IMR-90 (cell line): ENCODE measurements around the gene TNS1. TPM values are rescaled to one million over a fixed set of nuclear protein-coding genes. Genes with fewer than 3 reads are reported as not detected.

Experiments used
- ATAC-seq: fragments of 200-7000 bp; cut with Tn5 transposase; 2 replicates; pipeline ENCODE4 v1.9.1; 2020; ENCODE audit warnings: low read depth, mild to moderate bottlenecking, moderate library complexity
- BruUV-seq: library from RNA; stranded (reverse); fragments of 400-500 nt; replicated peaks from 2 replicates; lab custom pipeline; 2021; lab: Mats Ljungman, UMichigan
- CTCF ChIA-PET: fragments of 300-600 bp; formaldehyde crosslinking; extraction: SDS; loops from one replicate; lab custom pipeline; 2021; ENCODE audit warnings: antibody characterized with exemption; lab: Yijun Ruan, JAX
- POLR2A ChIA-PET: fragments of 300-600 bp; sonication (Branson Sonifier 250); formaldehyde crosslinking; loops from one replicate; lab custom pipeline; 2022; ENCODE audit warnings: antibody characterized with exemption; ENCODE audit not compliant: unreplicated experiment; lab: Charles Lee
- DNase-seq: peaks from one replicate; pipeline ENCODE4 v3.0.0; 2013
- H2AFZ ChIP-seq: replicated peaks from 2 replicates; pipeline ENCODE3; 2013; ENCODE audit warnings: low read length, mild to moderate bottlenecking; ENCODE audit not compliant: poor library complexity
- H2AK5ac ChIP-seq: 2 replicates; pipeline ENCODE4 v1.6.1; 2013; ENCODE audit warnings: low read depth, low read length, inconsistent platforms
- H2AK9ac ChIP-seq: replicated peaks from 2 replicates; pipeline ENCODE3; 2013; ENCODE audit warnings: mild to moderate bottlenecking, low read depth, low read length, moderate library complexity; ENCODE audit not compliant: poor library complexity
- H2BK120ac ChIP-seq: 2 replicates; pipeline ENCODE4 v1.6.1; 2013; ENCODE audit warnings: low read depth, low read length, inconsistent platforms
- H2BK15ac ChIP-seq: 3 replicates; pipeline ENCODE4 v1.6.1; 2013; ENCODE audit warnings: low read depth, low read length, inconsistent platforms
- H2BK20ac ChIP-seq: 2 replicates; pipeline ENCODE4 v1.6.1; 2013; ENCODE audit warnings: low read depth, mild to moderate bottlenecking, inconsistent platforms, low read length, moderate library complexity
- H2BK5ac ChIP-seq: 2 replicates; pipeline ENCODE4 v1.6.1; 2013; ENCODE audit warnings: mild to moderate bottlenecking, low read depth, low read length, inconsistent platforms; ENCODE audit not compliant: poor library complexity, severe bottlenecking
- H3K14ac ChIP-seq: replicated peaks from 2 replicates; pipeline ENCODE4 v1.6.1; 2013; ENCODE audit warnings: low read depth, low read length, inconsistent platforms
- H3K18ac ChIP-seq: 2 replicates; pipeline ENCODE4 v1.6.1; 2013; ENCODE audit warnings: low read depth, low read length, control low read depth
- H3K23ac ChIP-seq: 2 replicates; pipeline ENCODE4 v1.6.1; 2013; ENCODE audit warnings: low read depth, low read length, inconsistent platforms
- H3K27ac ChIP-seq: 2 replicates; pipeline ENCODE4 v1.5.1; 2013; ENCODE audit warnings: mild to moderate bottlenecking, control low read depth, low read length; ENCODE audit not compliant: insufficient read depth
- H3K27me3 ChIP-seq: 2 replicates; pipeline ENCODE4 v1.6.1; 2013; ENCODE audit warnings: low read length; ENCODE audit not compliant: control insufficient read depth, insufficient read depth
- H3K36me3 ChIP-seq: 2 replicates; pipeline ENCODE4 v1.6.1; 2013; ENCODE audit warnings: low read length, mixed read lengths; ENCODE audit not compliant: control insufficient read depth, insufficient read depth
- H3K4ac ChIP-seq: 2 replicates; pipeline ENCODE4 v1.6.1; 2013; ENCODE audit warnings: low read depth, low read length, inconsistent platforms
- H3K4me1 ChIP-seq: 2 replicates; pipeline ENCODE4 v1.6.1; 2013; ENCODE audit warnings: low read length, mixed read lengths; ENCODE audit not compliant: control insufficient read depth, insufficient read depth
- H3K4me2 ChIP-seq: 2 replicates; pipeline ENCODE4 v1.6.1; 2013; ENCODE audit warnings: low read depth, mild to moderate bottlenecking, control low read depth, low read length, moderate library complexity
- H3K4me3 ChIP-seq: 2 replicates; pipeline ENCODE4 v1.5.1; 2013; ENCODE audit warnings: low read depth, mild to moderate bottlenecking, control low read depth, low read length, moderate library complexity; ENCODE audit not compliant: insufficient read depth
- H3K56ac ChIP-seq: 2 replicates; pipeline ENCODE4 v1.6.1; 2013; ENCODE audit warnings: low read length, inconsistent platforms; ENCODE audit not compliant: insufficient read depth; ENCODE audit errors: extremely low read depth
- H3K79me1 ChIP-seq, 2 experiments: 2 replicates each; pipeline ENCODE4 v1.6.1; 2013; ENCODE audit warnings: low read length in 2 of 2, inconsistent platforms in 1 of 2, low read depth in 1 of 2
- H3K9ac ChIP-seq: 2 replicates; pipeline ENCODE4 v1.6.1; 2013; ENCODE audit warnings: low read depth, low read length, control low read depth
- H3K9me1 ChIP-seq: 2 replicates; pipeline ENCODE4 v1.6.1; 2013; ENCODE audit warnings: low read length, inconsistent platforms; ENCODE audit not compliant: insufficient read depth
- H3K9me3 ChIP-seq: 2 replicates; pipeline ENCODE4 v1.6.1; 2013; ENCODE audit warnings: low read length; ENCODE audit not compliant: control insufficient read depth, insufficient read depth
- H4K20me1 ChIP-seq: 2 replicates; pipeline ENCODE4 v1.6.1; 2013; ENCODE audit warnings: low read length, inconsistent platforms; ENCODE audit not compliant: insufficient read depth
- H4K5ac ChIP-seq: 2 replicates; pipeline ENCODE4 v1.6.1; 2013; ENCODE audit warnings: mild to moderate bottlenecking, low read depth, low read length, control low read depth
- H4K8ac ChIP-seq, 2 experiments: 2 replicates each; pipeline ENCODE4 v1.6.1; 2013; ENCODE audit warnings: low read depth in 2 of 2, low read length in 2 of 2, control low read depth in 1 of 2, inconsistent platforms in 1 of 2
- H4K91ac ChIP-seq: 2 replicates; pipeline ENCODE4 v1.6.1; 2013; ENCODE audit warnings: low read depth, low read length, inconsistent platforms; ENCODE audit not compliant: insufficient read depth
- BHLHE40 ChIP-seq: fragments of 150-350 bp; IDR thresholded peaks from 2 replicates; pipeline ENCODE4 v1.6.1; 2016; ENCODE audit warnings: mild to moderate bottlenecking, low read depth, low read length
- CHD1 ChIP-seq: IDR thresholded peaks from 2 replicates; pipeline ENCODE4 v1.6.1; 2012; ENCODE audit warnings: low read depth, low read length, improper control_type of control experiment
- MAFK ChIP-seq: IDR thresholded peaks from 2 replicates; pipeline ENCODE4 v1.6.1; 2012; ENCODE audit warnings: low read depth, low read length, improper control_type of control experiment
- MAZ ChIP-seq: IDR thresholded peaks from 2 replicates; pipeline ENCODE4 v1.6.1; 2012; ENCODE audit warnings: low read depth, mild to moderate bottlenecking, low read length, improper control_type of control experiment, moderate library complexity, borderline replicate concordance
- MXI1 ChIP-seq: IDR thresholded peaks from 2 replicates; pipeline ENCODE4 v1.6.1; 2012; ENCODE audit warnings: low read depth, mild to moderate bottlenecking, low read length, moderate library complexity, borderline replicate concordance
- RAD21 ChIP-seq: IDR thresholded peaks from 2 replicates; pipeline ENCODE4 v1.6.1; 2012; ENCODE audit warnings: low read length, improper control_type of control experiment
- RCOR1 ChIP-seq: IDR thresholded peaks from 2 replicates; pipeline ENCODE4 v1.6.1; 2012; ENCODE audit warnings: mild to moderate bottlenecking, low read length, improper control_type of control experiment; ENCODE audit not compliant: insufficient replicate concordance
- RFX5 ChIP-seq: IDR thresholded peaks from 2 replicates; pipeline ENCODE4 v1.8.0; 2012; ENCODE audit warnings: low read depth, mild to moderate bottlenecking, low read length, moderate library complexity
- WGBS, 2 experiments: methylation state at CpG; one replicate each; pipeline versions ENCODE4 v1.1.5 to v1.1.7; 2013; ENCODE audit warnings: missing lambda C conversion rate in 2 of 2; ENCODE audit not compliant: insufficient read length in 1 of 2; ENCODE audit errors: extremely low coverage in 2 of 2; 5-methylcytosine and 5-hydroxymethylcytosine counted together
- dilution Hi-C: fragments of 300-500 bp; cut with HindIII; formaldehyde crosslinking; loops from one replicate; pipeline ENCODE4 v1.14.3; 2018; ENCODE audit warnings: low sequenced_read_pairs; ENCODE audit not compliant: unreplicated experiment
- in situ Hi-C: fragments of 300-500 bp; cut with MboI; formaldehyde crosslinking; loops from 3 replicates; pipeline ENCODE4 v1.14.3; 2019; ENCODE audit warnings: low sequenced_read_pairs, inconsistent platforms, mixed read lengths
- intact Hi-C: fragments of 100-400 bp; cut with micrococcal nuclease; formaldehyde crosslinking; loops from 2 replicates; pipeline ENCODE4 v1.10.0; 2022
- polyA plus RNA-seq, 3 experiments: library from polyadenylated mRNA; depleted of rRNA; stranded (reverse); fragments of >200 nt; gene quantifications; 2 replicates each; pipeline ENCODE4 v1.2.3, GENCODE V29; 2012; ENCODE audit warnings: low replicate concordance in 1 of 3
- total RNA-seq: library from RNA; depleted of rRNA; stranded (reverse); fragments of >200 nt; gene quantifications from 2 replicates; pipeline ENCODE4 v1.2.3, GENCODE V29; 2012
- TF ChIP-seq, protein P1 (sequence below): conservative IDR thresholded peaks from 2 replicates; pipeline ENCODE4 v1.5.1; 2012; ENCODE audit warnings: mild to moderate bottlenecking, low read depth, low read length, improper control_type of control experiment
- TF ChIP-seq, protein P2 (sequence below): fragments of 150-350 bp; IDR thresholded peaks from 2 replicates; pipeline ENCODE4 v1.6.1; 2017; ENCODE audit warnings: mild to moderate bottlenecking, antibody characterized with exemption, low read length, low read depth

Gene TNS1
- total and polyA plus RNA-seq, 2 of the 4 experiments (the other 2 are of a cell fraction) = 41.1 to 45.2 TPM

DNA sequence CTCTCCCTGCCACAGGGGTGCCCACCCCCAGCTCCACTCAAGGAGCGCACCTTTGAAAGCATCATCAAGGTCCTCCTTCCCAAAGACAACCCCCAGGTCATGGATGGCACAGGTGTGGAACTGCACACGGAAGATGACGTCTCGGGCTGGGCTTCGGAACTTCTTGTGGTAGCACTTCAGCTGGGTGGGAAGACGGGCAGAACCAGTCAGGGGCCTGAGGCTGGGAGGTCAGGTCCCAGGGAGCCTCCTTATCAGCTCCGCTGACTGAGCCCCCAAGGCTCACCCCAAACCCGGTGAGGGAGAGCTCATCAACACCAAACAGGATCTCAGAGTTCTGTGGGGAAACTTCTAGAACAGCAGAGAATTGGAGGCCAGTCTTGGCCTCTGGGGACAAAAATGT, 117.8 kb downstream of the TNS1 start:
- no TSS peak for BruUV-seq
- H3K9ac ChIP-seq = no peak overlapping the region
- H4K5ac ChIP-seq = no peak overlapping the region
- no peak overlapping the region for H2AK9ac ChIP-seq
- H3K9me3 ChIP-seq = no peaks in the 10 kb centered on the region
- H3K4me2 ChIP-seq = no peak overlapping the region
- H4K91ac ChIP-seq = no peak overlapping the region
- no peak overlapping the region for H2BK5ac ChIP-seq
- no peak overlapping the region for H3K27ac ChIP-seq
- ATAC-seq (no peak), DNase-seq (no peak)
- WGBS, 2 experiments = 100% methylated on average over 2 of the region's 8 CpGs; no CpG with 5 or more reads in 1 of the 2 experiments
- in situ Hi-C loops (loop anchor here (5.0 kb wide), 1 partner anchor 93 kb away; no protein-coding TSS in a partner anchor), intact Hi-C loops (no loop called here), dilution Hi-C loops (no loop called here)
- H2AK5ac ChIP-seq = no peak overlapping the region
- no peak overlapping the region for H4K8ac ChIP-seq
- no peak overlapping the region for H3K56ac ChIP-seq
- ChIA-PET POLR2A (no interaction called here), CTCF (interaction anchor here (2.9 kb wide), 1 partner anchor 99 kb away, joined by 16 read pairs; no protein-coding TSS in a partner anchor)
- H2BK20ac ChIP-seq = no peak overlapping the region
- H3K36me3 ChIP-seq = peaks cover 62% of the 10 kb centered on the region
- H2BK15ac ChIP-seq = no peak overlapping the region
- peaks cover 6% of the 10 kb centered on the region; the same call in 1 of the 2 replicates for H3K9me1 ChIP-seq
- H3K23ac ChIP-seq = no peak overlapping the region
- no peak overlapping the region for H2AFZ ChIP-seq
- no peak overlapping the region for H3K4me3 ChIP-seq
- H2BK120ac ChIP-seq = no peak overlapping the region
- H3K4ac ChIP-seq = no peak overlapping the region
- H3K79me1 ChIP-seq = peaks cover 25 to 43% of the 10 kb centered on the region in 2 experiments
- TF ChIP-seq, protein P1, sequence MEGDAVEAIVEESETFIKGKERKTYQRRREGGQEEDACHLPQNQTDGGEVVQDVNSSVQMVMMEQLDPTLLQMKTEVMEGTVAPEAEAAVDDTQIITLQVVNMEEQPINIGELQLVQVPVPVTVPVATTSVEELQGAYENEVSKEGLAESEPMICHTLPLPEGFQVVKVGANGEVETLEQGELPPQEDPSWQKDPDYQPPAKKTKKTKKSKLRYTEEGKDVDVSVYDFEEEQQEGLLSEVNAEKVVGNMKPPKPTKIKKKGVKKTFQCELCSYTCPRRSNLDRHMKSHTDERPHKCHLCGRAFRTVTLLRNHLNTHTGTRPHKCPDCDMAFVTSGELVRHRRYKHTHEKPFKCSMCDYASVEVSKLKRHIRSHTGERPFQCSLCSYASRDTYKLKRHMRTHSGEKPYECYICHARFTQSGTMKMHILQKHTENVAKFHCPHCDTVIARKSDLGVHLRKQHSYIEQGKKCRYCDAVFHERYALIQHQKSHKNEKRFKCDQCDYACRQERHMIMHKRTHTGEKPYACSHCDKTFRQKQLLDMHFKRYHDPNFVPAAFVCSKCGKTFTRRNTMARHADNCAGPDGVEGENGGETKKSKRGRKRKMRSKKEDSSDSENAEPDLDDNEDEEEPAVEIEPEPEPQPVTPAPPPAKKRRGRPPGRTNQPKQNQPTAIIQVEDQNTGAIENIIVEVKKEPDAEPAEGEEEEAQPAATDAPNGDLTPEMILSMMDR = no peak
- TF ChIP-seq RCOR1 (no peak), RFX5 (no peak), RAD21 (no peak), BHLHE40 (no peak), MAFK (no peak), MAZ (no peak), MXI1 (no peak), CHD1 (no peak)
- TF ChIP-seq, protein P2, sequence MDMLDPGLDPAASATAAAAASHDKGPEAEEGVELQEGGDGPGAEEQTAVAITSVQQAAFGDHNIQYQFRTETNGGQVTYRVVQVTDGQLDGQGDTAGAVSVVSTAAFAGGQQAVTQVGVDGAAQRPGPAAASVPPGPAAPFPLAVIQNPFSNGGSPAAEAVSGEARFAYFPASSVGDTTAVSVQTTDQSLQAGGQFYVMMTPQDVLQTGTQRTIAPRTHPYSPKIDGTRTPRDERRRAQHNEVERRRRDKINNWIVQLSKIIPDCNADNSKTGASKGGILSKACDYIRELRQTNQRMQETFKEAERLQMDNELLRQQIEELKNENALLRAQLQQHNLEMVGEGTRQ = no peak
- H3K4me1 ChIP-seq = no peaks in the 10 kb centered on the region
- H4K20me1 ChIP-seq = peaks cover 14% of the 10 kb centered on the region
- H3K18ac ChIP-seq = no peak overlapping the region
- no peaks in the 10 kb centered on the region for H3K27me3 ChIP-seq
- H3K14ac ChIP-seq = no peak overlapping the region
